Karpas-422 (cell line): Measurements from ENCODE around the gene GLRX. TPM values are rescaled to one million over a fixed set of nuclear protein-coding genes. Genes with fewer than 3 reads are reported as not detected.

ENCODE experiments used
- DNase-seq: peaks from one replicate; pipeline ENCODE4 v3.0.0-alpha.2; 2015
- H2AFZ ChIP-seq: fragments of 200-600 bp; sonication (generic); 2 replicates; pipeline ENCODE4 v1.6.1; 2014; ENCODE audit warnings: antibody characterized with exemption, low read length, mixed read lengths
- H3K27ac ChIP-seq: fragments of 200-600 bp; sonication (generic); 2 replicates; pipeline ENCODE4 v1.5.1; 2014; ENCODE audit warnings: mild to moderate bottlenecking, low read length, moderate library complexity
- H3K27me3 ChIP-seq: fragments of 200-600 bp; sonication (generic); 2 replicates; pipeline ENCODE4 v1.6.1; 2014; ENCODE audit warnings: low read length, mixed read lengths
- H3K36me3 ChIP-seq: fragments of 200-600 bp; sonication (generic); 2 replicates; pipeline ENCODE4 v1.6.1; 2014; ENCODE audit warnings: low read length, mixed read lengths; ENCODE audit not compliant: insufficient read depth
- H3K4me1 ChIP-seq: fragments of 200-600 bp; sonication (generic); 2 replicates; pipeline ENCODE4 v1.6.1; 2014; ENCODE audit warnings: mild to moderate bottlenecking, low read length, mixed read lengths
- H3K4me2 ChIP-seq: fragments of 200-600 bp; sonication (generic); 2 replicates; pipeline ENCODE4 v1.6.1; 2014; ENCODE audit warnings: low read length, low read depth, mild to moderate bottlenecking; ENCODE audit not compliant: poor library complexity, severe bottlenecking
- H3K4me3 ChIP-seq: fragments of 200-600 bp; sonication (generic); 2 replicates; pipeline ENCODE4 v1.5.1; 2014; ENCODE audit warnings: mild to moderate bottlenecking, antibody characterized with exemption, low read length, mixed read lengths
- H3K79me2 ChIP-seq: fragments of 200-600 bp; sonication (generic); 2 replicates; pipeline ENCODE4 v1.6.1; 2014; ENCODE audit warnings: mild to moderate bottlenecking, low read length, mixed read lengths
- H3K9ac ChIP-seq: fragments of 200-600 bp; sonication (generic); 2 replicates; pipeline ENCODE4 v1.6.0; 2014; ENCODE audit warnings: low read length
- H3K9me2 ChIP-seq: fragments of 200-600 bp; sonication (generic), shearing (Covaris generic); replicated peaks from 2 replicates; pipeline ENCODE4 v1.6.0; 2014; ENCODE audit warnings: mild to moderate bottlenecking, low read length, moderate library complexity; ENCODE audit not compliant: insufficient read depth
- H3K9me3 ChIP-seq: fragments of 300-700, 200-600 bp; sonication (generic); 2 replicates; pipeline ENCODE4 v1.6.1; 2014; ENCODE audit warnings: low read length, mixed read lengths
- H4K20me1 ChIP-seq: fragments of 200-600 bp; sonication (generic); 2 replicates; pipeline ENCODE4 v1.6.1; 2014; ENCODE audit warnings: mild to moderate bottlenecking, antibody characterized with exemption, low read length, low read depth; ENCODE audit not compliant: insufficient read depth
- total RNA-seq: library from RNA; depleted of rRNA; stranded (reverse); fragments of >200 nt; shearing (Covaris generic); gene quantifications from 2 replicates; pipeline ENCODE4 v1.2.3, GENCODE V29; 2014; ENCODE audit warnings: low replicate concordance

GLRX gene
- total RNA-seq, 1 experiment from 2014 or later = 16.3 TPM

GRCh38 chr5:95864456-95864855, 41.9 kb upstream of the GLRX start:
- Histone ChIP-seq H3K4me3 (no peak overlapping the region), H4K20me1 (no peaks in the 10 kb centered on the region), H2AFZ (no peak overlapping the region), H3K27me3 (no peaks in the 10 kb centered on the region), H3K9ac (no peak overlapping the region), H3K4me2 (no peak overlapping the region), H3K27ac (no peak overlapping the region), H3K79me2 (no peaks in the 10 kb centered on the region), H3K4me1 (peaks cover 12% of the 10 kb centered on the region), H3K9me3 (no peaks in the 10 kb centered on the region), H3K36me3 (no peaks in the 10 kb centered on the region), H3K9me2 (no peaks in the 10 kb centered on the region)
- DNase-seq = no peak

- no peaks in the 10 kb centered on the region for H4K20me1 ChIP-seq
- H3K4me3 ChIP-seq = no peak overlapping the region
- H3K9me3 ChIP-seq = no peaks in the 10 kb centered on the region
- H3K9me2 ChIP-seq = no peaks in the 10 kb centered on the region
- no peak overlapping the region for H3K27ac ChIP-seq
- peaks cover 16% of the 10 kb centered on the region for H3K4me1 ChIP-seq
- DNase-seq = no peak
- no peak overlapping the region for H2AFZ ChIP-seq
- H3K79me2 ChIP-seq = no peaks in the 10 kb centered on the region
- no peak overlapping the region for H3K4me2 ChIP-seq
- no peaks in the 10 kb centered on the region for H3K36me3 ChIP-seq
- no peak overlapping the region for H3K9ac ChIP-seq
- no peaks in the 10 kb centered on the region for H3K27me3 ChIP-seq
Observed at GRCh38 chr5:95863383-95863757, 40.8 kb upstream of the GLRX start.

GRCh38 chr5:95862671-95863382, 40.3 kb upstream of the GLRX start:
- Histone ChIP-seq H3K4me1 (peaks cover 16% of the 10 kb centered on the region), H3K4me3 (no peak overlapping the region), H3K27ac (no peak overlapping the region), H3K9me3 (no peaks in the 10 kb centered on the region), H3K9me2 (no peaks in the 10 kb centered on the region), H4K20me1 (no peaks in the 10 kb centered on the region), H3K36me3 (no peaks in the 10 kb centered on the region), H3K9ac (no peak overlapping the region), H3K27me3 (no peaks in the 10 kb centered on the region), H2AFZ (no peak overlapping the region), H3K4me2 (no peak overlapping the region), H3K79me2 (no peaks in the 10 kb centered on the region)
- DNase-seq = no peak

- Histone ChIP-seq H3K9ac (no peak overlapping the region), H3K27ac (no peak overlapping the region), H2AFZ (no peak overlapping the region), H3K36me3 (no peaks in the 10 kb centered on the region), H3K4me1 (peaks cover 16% of the 10 kb centered on the region), H3K79me2 (no peaks in the 10 kb centered on the region), H3K27me3 (no peaks in the 10 kb centered on the region), H3K9me3 (no peaks in the 10 kb centered on the region), H4K20me1 (no peaks in the 10 kb centered on the region), H3K4me2 (peak overlapping the region; percentile 33), H3K9me2 (no peaks in the 10 kb centered on the region), H3K4me3 (no peak overlapping the region)
- no peak for DNase-seq
Observed at GRCh38 chr5:95861864-95862561, 39.5 kb upstream of the GLRX start.

- Histone ChIP-seq H3K4me1 (peaks cover 16% of the 10 kb centered on the region), H3K27me3 (no peaks in the 10 kb centered on the region), H3K79me2 (no peaks in the 10 kb centered on the region), H3K9me3 (no peaks in the 10 kb centered on the region), H3K4me2 (peak overlapping the region; percentile 33), H3K36me3 (no peaks in the 10 kb centered on the region), H3K27ac (no peak overlapping the region), H3K4me3 (no peak overlapping the region), H3K9me2 (no peaks in the 10 kb centered on the region), H4K20me1 (no peaks in the 10 kb centered on the region), H2AFZ (0 out of 2 replicates have a peak overlapping the region, but pooled peaks have one; percentile 35), H3K9ac (no peak overlapping the region)
- DNase-seq = no peak
Observed at GRCh38 chr5:95861221-95861863, 38.8 kb upstream of the GLRX start.

- Histone ChIP-seq H3K4me2 (no peak overlapping the region), H3K4me1 (peaks cover 16% of the 10 kb centered on the region), H2AFZ (no peak overlapping the region)
Observed at GRCh38 chr5:95859661-95860060, 37.1 kb upstream of the GLRX start.

DNA sequence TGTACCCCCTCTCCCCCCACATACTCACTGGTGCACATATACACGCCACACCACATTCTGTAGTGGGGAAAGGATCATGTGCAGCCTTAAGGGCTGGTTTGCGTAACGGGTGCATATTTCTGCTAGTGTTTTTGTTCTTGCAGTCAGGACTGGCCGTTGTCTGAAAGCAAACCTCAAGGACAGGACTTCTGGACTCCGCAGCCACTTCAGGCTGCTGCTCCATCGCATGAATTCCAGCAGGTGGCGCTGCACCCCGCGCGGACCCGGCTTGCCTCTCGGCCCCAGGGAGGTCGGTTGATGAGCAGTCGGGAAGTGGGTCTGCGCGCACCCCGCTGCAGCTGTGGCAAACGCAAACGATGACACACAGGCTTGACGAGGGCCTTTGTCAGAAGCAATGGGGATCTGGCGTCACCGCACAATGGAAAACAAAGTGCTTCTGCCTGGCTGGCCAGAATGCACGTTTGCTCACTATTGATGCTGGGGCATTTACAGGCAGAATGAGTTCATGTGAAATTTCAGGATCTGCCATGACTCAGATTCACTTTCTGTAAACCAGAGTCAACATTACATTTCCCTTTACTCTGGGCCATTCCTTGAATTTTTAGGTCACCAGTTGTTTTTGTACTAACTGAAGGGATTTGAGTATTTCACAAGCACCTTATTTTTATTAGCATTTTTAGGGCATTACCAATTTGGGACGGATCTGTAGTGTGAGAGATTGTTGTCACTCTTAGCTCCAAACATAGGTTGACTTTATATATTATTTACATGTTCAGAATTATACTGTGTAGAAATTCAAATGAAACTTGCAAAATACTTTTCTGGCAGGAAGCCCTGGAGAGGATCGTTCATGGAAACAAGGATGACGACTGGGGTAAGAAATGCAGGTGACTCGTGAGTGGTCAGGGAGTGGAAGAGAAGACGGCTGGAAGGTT, 36.4 kb upstream of the GLRX start:
- peaks cover 16% of the 10 kb centered on the region for H3K4me1 ChIP-seq
- no peaks in the 10 kb centered on the region for H3K27me3 ChIP-seq
- no peak overlapping the region for H3K27ac ChIP-seq
- H3K9me2 ChIP-seq = no peaks in the 10 kb centered on the region
- no peak overlapping the region for H2AFZ ChIP-seq
- no peaks in the 10 kb centered on the region for H3K79me2 ChIP-seq
- H3K4me3 ChIP-seq = 0 out of 2 replicates have a peak overlapping the region, but pooled peaks have one; percentile 13
- peak overlapping the region; percentile 49 for H3K4me2 ChIP-seq
- no peaks in the 10 kb centered on the region for H3K36me3 ChIP-seq
- no peaks in the 10 kb centered on the region for H3K9me3 ChIP-seq
- peak; percentile 91 for DNase-seq
- H3K9ac ChIP-seq = no peak overlapping the region
- no peaks in the 10 kb centered on the region for H4K20me1 ChIP-seq

More at GRCh38 chr5:95859661-95860060, 37.1 kb upstream of the GLRX start:
- H3K9me3 ChIP-seq = no peaks in the 10 kb centered on the region
- H3K9ac ChIP-seq = no peak overlapping the region
- no peaks in the 10 kb centered on the region for H3K36me3 ChIP-seq
- no peaks in the 10 kb centered on the region for H3K27me3 ChIP-seq
- DNase-seq = no peak
- no peaks in the 10 kb centered on the region for H4K20me1 ChIP-seq
- H3K27ac ChIP-seq = no peak overlapping the region
- no peaks in the 10 kb centered on the region for H3K9me2 ChIP-seq
- H3K79me2 ChIP-seq = no peaks in the 10 kb centered on the region
- no peak overlapping the region for H3K4me3 ChIP-seq
